Measurements from ENCODE around the gene DGCR8. TPM values are rescaled to one million over a fixed set of nuclear protein-coding genes. Genes with fewer than 3 reads are reported as not detected.

Gene DGCR8
- total RNA-seq, 1 experiment from 2014 or later = 16.4 TPM

GRCh38 chr22:20106205-20106848 lies 26.3 kb downstream of the DGCR8 start:
- no peak overlapping the region for H3K27ac ChIP-seq (ENCODE audit: low read length)
- no peaks in the 10 kb centered on the region for H3K9me3 ChIP-seq (ENCODE audit: low read length)
- H3K79me2 ChIP-seq (ENCODE audit: low read length) = peaks cover 15% of the 10 kb centered on the region; the same call in 1 of the 2 replicates
- H3K27me3 ChIP-seq (ENCODE audit: low read length) = no peaks in the 10 kb centered on the region
- no peak overlapping the region for H3K4me3 ChIP-seq (ENCODE audit: low read length)
- H3K36me3 ChIP-seq (ENCODE audit: insufficient read depth, low read length) = peaks cover 13% of the 10 kb centered on the region
- H3K9ac ChIP-seq (ENCODE audit: low read length) = no peak overlapping the region
- H4K20me1 ChIP-seq (ENCODE audit: insufficient read depth, low read depth, low read length) = no peaks in the 10 kb centered on the region
- no peak overlapping the region for H3K4me2 ChIP-seq (ENCODE audit: low read depth, low read length, poor library complexity, severe bottlenecking)
- H3K4me1 ChIP-seq (ENCODE audit: low read length) = peaks cover 8% of the 10 kb centered on the region
- no peaks in the 10 kb centered on the region for H3K9me2 ChIP-seq (replicated peaks; ENCODE audit: insufficient read depth, low read length)
- no peak overlapping the region for H2AFZ ChIP-seq (ENCODE audit: low read length)
- DNase-seq = no peak

GRCh38 chr22:20106849-20107237 lies 26.8 kb downstream of the DGCR8 start:
- H3K4me1 ChIP-seq (ENCODE audit: low read length) = peaks cover 12% of the 10 kb centered on the region
- H4K20me1 ChIP-seq (ENCODE audit: insufficient read depth, low read depth, low read length) = no peaks in the 10 kb centered on the region
- H3K4me3 ChIP-seq (ENCODE audit: low read length) = no peak overlapping the region
- no peak for DNase-seq
- H3K4me2 ChIP-seq (ENCODE audit: low read depth, low read length, poor library complexity, severe bottlenecking) = no peak overlapping the region
- H3K79me2 ChIP-seq (ENCODE audit: low read length) = peaks cover 15% of the 10 kb centered on the region; the same call in 1 of the 2 replicates
- no peaks in the 10 kb centered on the region for H3K9me3 ChIP-seq (ENCODE audit: low read length)
- H2AFZ ChIP-seq (ENCODE audit: low read length) = no peak overlapping the region
- no peaks in the 10 kb centered on the region for H3K9me2 ChIP-seq (replicated peaks; ENCODE audit: insufficient read depth, low read length)
- no peaks in the 10 kb centered on the region for H3K27me3 ChIP-seq (ENCODE audit: low read length)
- H3K9ac ChIP-seq (ENCODE audit: low read length) = no peak overlapping the region
- peaks cover 13% of the 10 kb centered on the region for H3K36me3 ChIP-seq (ENCODE audit: insufficient read depth, low read length)
- no peak overlapping the region for H3K27ac ChIP-seq (ENCODE audit: low read length)

- H3K27me3 ChIP-seq (ENCODE audit: low read length) = no peaks in the 10 kb centered on the region
- H3K4me1 ChIP-seq (ENCODE audit: low read length) = peaks cover 18% of the 10 kb centered on the region
- peaks cover 10% of the 10 kb centered on the region; the same call in 1 of the 2 replicates for H3K79me2 ChIP-seq (ENCODE audit: low read length)
- peaks cover 7% of the 10 kb centered on the region for H3K36me3 ChIP-seq (ENCODE audit: insufficient read depth, low read length)
- no peak for DNase-seq
- no peak overlapping the region for H3K4me2 ChIP-seq (ENCODE audit: low read depth, low read length, poor library complexity, severe bottlenecking)
- H4K20me1 ChIP-seq (ENCODE audit: insufficient read depth, low read depth, low read length) = no peaks in the 10 kb centered on the region
- no peak overlapping the region for H3K9ac ChIP-seq (ENCODE audit: low read length)
- H3K4me3 ChIP-seq (ENCODE audit: low read length) = no peak overlapping the region
- no peaks in the 10 kb centered on the region for H3K9me3 ChIP-seq (ENCODE audit: low read length)
- H3K27ac ChIP-seq (ENCODE audit: low read length) = no peak overlapping the region
- H2AFZ ChIP-seq (ENCODE audit: low read length) = no peak overlapping the region
- H3K9me2 ChIP-seq (replicated peaks; ENCODE audit: insufficient read depth, low read length) = no peaks in the 10 kb centered on the region
Observed at GRCh38 chr22:20107471-20107901, 27.4 kb downstream of the DGCR8 start.

GRCh38 chr22:20107951-20108756 lies 28.1 kb downstream of the DGCR8 start:
- peaks cover 19% of the 10 kb centered on the region for H3K4me1 ChIP-seq (ENCODE audit: low read length)

GRCh38 chr22:20108757-20109230 lies 28.8 kb downstream of the DGCR8 start:
- DNase-seq = no peak
- Histone ChIP-seq H3K36me3 (ENCODE audit: insufficient read depth, low read length) (no peaks in the 10 kb centered on the region; the same call in 1 of the 2 replicates), H3K4me2 (ENCODE audit: low read depth, low read length, poor library complexity, severe bottlenecking) (no peak overlapping the region), H4K20me1 (ENCODE audit: insufficient read depth, low read depth, low read length) (no peaks in the 10 kb centered on the region), H3K9me2 (replicated peaks; ENCODE audit: insufficient read depth, low read length) (no peaks in the 10 kb centered on the region), H3K79me2 (ENCODE audit: low read length) (peaks cover 1% of the 10 kb centered on the region; the same call in 1 of the 2 replicates), H3K9me3 (ENCODE audit: low read length) (no peaks in the 10 kb centered on the region), H3K9ac (ENCODE audit: low read length) (no peak overlapping the region), H3K4me1 (ENCODE audit: low read length) (peaks cover 19% of the 10 kb centered on the region), H3K27me3 (ENCODE audit: low read length) (no peaks in the 10 kb centered on the region), H3K4me3 (ENCODE audit: low read length) (no peak overlapping the region), H2AFZ (ENCODE audit: low read length) (no peak overlapping the region), H3K27ac (ENCODE audit: low read length) (no peak overlapping the region)

More at GRCh38 chr22:20107951-20108756, 28.1 kb downstream of the DGCR8 start:
- H3K27me3 ChIP-seq (ENCODE audit: low read length) = no peaks in the 10 kb centered on the region
- peaks cover 7% of the 10 kb centered on the region; the same call in 1 of the 2 replicates for H3K79me2 ChIP-seq (ENCODE audit: low read length)
- no peak overlapping the region for H3K9ac ChIP-seq (ENCODE audit: low read length)
- no peak overlapping the region for H2AFZ ChIP-seq (ENCODE audit: low read length)
- H3K9me2 ChIP-seq (replicated peaks; ENCODE audit: insufficient read depth, low read length) = no peaks in the 10 kb centered on the region
- peaks cover 5% of the 10 kb centered on the region for H3K36me3 ChIP-seq (ENCODE audit: insufficient read depth, low read length)
- H4K20me1 ChIP-seq (ENCODE audit: insufficient read depth, low read depth, low read length) = no peaks in the 10 kb centered on the region
- H3K9me3 ChIP-seq (ENCODE audit: low read length) = no peaks in the 10 kb centered on the region
- no peak overlapping the region for H3K4me2 ChIP-seq (ENCODE audit: low read depth, low read length, poor library complexity, severe bottlenecking)
- DNase-seq = no peak
- no peak overlapping the region for H3K27ac ChIP-seq (ENCODE audit: low read length)
- H3K4me3 ChIP-seq (ENCODE audit: low read length) = no peak overlapping the region

- DNase-seq = no peak
- H3K4me3 ChIP-seq (ENCODE audit: low read length) = no peak overlapping the region
- no peaks in the 10 kb centered on the region for H4K20me1 ChIP-seq (ENCODE audit: insufficient read depth, low read depth, low read length)
- no peak overlapping the region for H2AFZ ChIP-seq (ENCODE audit: low read length)
- H3K9ac ChIP-seq (ENCODE audit: low read length) = no peak overlapping the region
- H3K4me2 ChIP-seq (ENCODE audit: low read depth, low read length, poor library complexity, severe bottlenecking) = no peak overlapping the region
- no peaks in the 10 kb centered on the region for H3K9me3 ChIP-seq (ENCODE audit: low read length)
- no peaks in the 10 kb centered on the region for H3K27me3 ChIP-seq (ENCODE audit: low read length)
- H3K36me3 ChIP-seq (ENCODE audit: insufficient read depth, low read length) = no peaks in the 10 kb centered on the region; the same call in none of the 2 replicates
- H3K79me2 ChIP-seq (ENCODE audit: low read length) = peaks cover 8% of the 10 kb centered on the region
- H3K9me2 ChIP-seq (replicated peaks; ENCODE audit: insufficient read depth, low read length) = no peaks in the 10 kb centered on the region
- H3K4me1 ChIP-seq (ENCODE audit: low read length) = peaks cover 19% of the 10 kb centered on the region
- no peak overlapping the region for H3K27ac ChIP-seq (ENCODE audit: low read length)
Observed at GRCh38 chr22:20109411-20110358, 29.6 kb downstream of the DGCR8 start.

- Histone ChIP-seq H3K9me3 (ENCODE audit: low read length) (no peaks in the 10 kb centered on the region), H3K36me3 (ENCODE audit: insufficient read depth, low read length) (peaks cover 3% of the 10 kb centered on the region), H3K27me3 (ENCODE audit: low read length) (no peaks in the 10 kb centered on the region), H4K20me1 (ENCODE audit: insufficient read depth, low read depth, low read length) (no peaks in the 10 kb centered on the region), H3K9me2 (replicated peaks; ENCODE audit: insufficient read depth, low read length) (no peaks in the 10 kb centered on the region), H3K4me2 (ENCODE audit: low read depth, low read length, poor library complexity, severe bottlenecking) (no peak overlapping the region), H2AFZ (ENCODE audit: low read length) (no peak overlapping the region), H3K4me3 (ENCODE audit: low read length) (no peak overlapping the region), H3K27ac (ENCODE audit: low read length) (peak overlapping the region; percentile 58), H3K9ac (ENCODE audit: low read length) (no peak overlapping the region), H3K79me2 (ENCODE audit: low read length) (peaks cover 16% of the 10 kb centered on the region), H3K4me1 (ENCODE audit: low read length) (peaks cover 27% of the 10 kb centered on the region)
- DNase-seq = no peak
Observed at GRCh38 chr22:20110359-20110985, 30.4 kb downstream of the DGCR8 start.
